Liver (tissue), 9 donors: ENCODE data around the gene FGD4. TPM values are rescaled to one million over a fixed set of nuclear protein-coding genes. Genes with fewer than 3 reads are reported as not detected.

Source experiments
- DNase-seq: peaks from one replicate; pipeline ENCODE4 v3.0.0-alpha.2; 2017; ENCODE audit warnings: low spot score
- H3K27ac ChIP-seq, 2 donors: one replicate each; pipeline ENCODE4 v1.7.0; 2013; ENCODE audit warnings: inconsistent platforms in 2 of 2, low read length in 2 of 2, control low read depth in 1 of 2, low read depth in 1 of 2, mild to moderate bottlenecking in 1 of 2
- H3K27me3 ChIP-seq, 4 donors: one replicate each; pipeline versions ENCODE4 v1.6.1 to v1.7.0; 2013; ENCODE audit warnings: low read length in 3 of 4, inconsistent platforms in 1 of 4, mild to moderate bottlenecking in 1 of 4, moderate library complexity in 1 of 4; ENCODE audit not compliant: control insufficient read depth in 4 of 4, insufficient read depth in 4 of 4
- H3K36me3 ChIP-seq, 4 donors: one replicate each; pipeline versions ENCODE4 v1.6.1 to v1.7.0; 2013; ENCODE audit warnings: low read length in 3 of 4, mild to moderate bottlenecking in 3 of 4, low read depth in 1 of 4, moderate library complexity in 1 of 4; ENCODE audit not compliant: control insufficient read depth in 4 of 4, insufficient read depth in 3 of 4
- H3K4me1 ChIP-seq, 4 donors: one replicate each; pipeline versions ENCODE4 v1.6.1 to v1.7.0; 2013; ENCODE audit warnings: low read length in 3 of 4, mild to moderate bottlenecking in 3 of 4, moderate library complexity in 1 of 4; ENCODE audit not compliant: control insufficient read depth in 4 of 4, insufficient read depth in 4 of 4
- H3K4me3 ChIP-seq, 3 donors: one replicate each; pipeline versions ENCODE4 v1.6.1 to v1.7.0; 2013; ENCODE audit warnings: low read length in 3 of 3, control low read depth in 1 of 3, low read depth in 1 of 3, mild to moderate bottlenecking in 1 of 3
- H3K9ac ChIP-seq, 2 donors: one replicate each; pipeline ENCODE4 v1.7.0; 2013; ENCODE audit warnings: low read length in 2 of 2, mild to moderate bottlenecking in 2 of 2, moderate library complexity in 2 of 2, control low read depth in 1 of 2, low read depth in 1 of 2
- H3K9me3 ChIP-seq, 4 donors: one replicate each; pipeline versions ENCODE4 v1.6.1 to v1.7.0; 2013; ENCODE audit warnings: low read length in 3 of 4; ENCODE audit not compliant: control insufficient read depth in 4 of 4
- FOXA1 ChIP-seq: IDR thresholded peaks from 2 replicates; pipeline ENCODE4 v1.6.1; 2016; ENCODE audit warnings: antibody characterized with exemption
- FOXA2 ChIP-seq: IDR thresholded peaks from 2 replicates; pipeline ENCODE4 v1.6.1; 2016; ENCODE audit warnings: antibody characterized with exemption
- GABPA ChIP-seq, 2 donors: IDR thresholded peaks in 1 of 2; conservative IDR thresholded peaks in 1 of 2; 2 replicates each; pipeline ENCODE4 v1.6.1; 2016; ENCODE audit warnings: antibody characterized with exemption in 2 of 2, mild to moderate bottlenecking in 1 of 2, moderate library complexity in 1 of 2
- HNF4A ChIP-seq, 2 donors: conservative IDR thresholded peaks; 2 replicates each; pipeline ENCODE4 v1.6.1; 2016; ENCODE audit warnings: antibody characterized with exemption in 2 of 2, mild to moderate bottlenecking in 2 of 2
- HNF4G ChIP-seq: IDR thresholded peaks from 2 replicates; pipeline ENCODE4 v1.6.1; 2016; ENCODE audit warnings: antibody characterized with exemption
- JUND ChIP-seq, 2 donors: IDR thresholded peaks; 2 replicates each; pipeline ENCODE4 v1.6.1; 2016; ENCODE audit warnings: antibody characterized with exemption in 2 of 2
- NR2F2 ChIP-seq: IDR thresholded peaks from 2 replicates; pipeline ENCODE4 v1.6.1; 2016; ENCODE audit warnings: antibody characterized with exemption
- RAD21 ChIP-seq, 2 donors: IDR thresholded peaks; 2 replicates each; pipeline ENCODE4 v1.6.1; 2016; ENCODE audit warnings: antibody characterized with exemption in 2 of 2, mild to moderate bottlenecking in 2 of 2
- REST ChIP-seq: IDR thresholded peaks from 2 replicates; pipeline ENCODE4 v1.6.1; 2016; ENCODE audit warnings: antibody characterized with exemption, mild to moderate bottlenecking
- RXRA ChIP-seq, 2 donors: IDR thresholded peaks; 2 replicates each; pipeline ENCODE4 v1.6.1; 2017 to 2018; ENCODE audit warnings: antibody characterized with exemption in 2 of 2, mild to moderate bottlenecking in 1 of 2
- TAF1 ChIP-seq: conservative IDR thresholded peaks from 2 replicates; pipeline ENCODE4 v1.6.1; 2016; ENCODE audit warnings: antibody characterized with exemption, mild to moderate bottlenecking
- WGBS: extraction: QIAGEN DNeasy Blood & Tissue Kit; methylation state at CpG from one replicate; pipeline ENCODE4 v1.1.7; 2013; 5-methylcytosine and 5-hydroxymethylcytosine counted together
- polyA plus RNA-seq, 2 donors: library from polyadenylated mRNA; stranded (reverse) in 1 of 2; unstranded in 1 of 2; fragments of 200-250 nt in 1 of 2; fragments of >200 nt in 1 of 2; fragmentation: Nextera tagmentation in 1 of 2; extraction: Ambion mirVana in 1 of 2; gene quantifications; one replicate each; pipeline versions ENCODE4 v1.2.1 to v1.2.3, GENCODE V29; 2013 to 2015
- total RNA-seq, 2 donors: library from RNA; depleted of rRNA; stranded (reverse); fragments of >200 nt; gene quantifications; one replicate each; pipeline ENCODE4 v1.2.3, GENCODE V29; 2014
- TF ChIP-seq, protein P1 (sequence below): IDR thresholded peaks from 2 replicates; pipeline ENCODE4 v1.6.1; 2016; ENCODE audit warnings: antibody characterized with exemption
- TF ChIP-seq, protein P2 (sequence below): IDR thresholded peaks from 2 replicates; pipeline ENCODE4 v1.6.1; 2016; ENCODE audit warnings: antibody characterized with exemption
- TF ChIP-seq, protein P3 (sequence below): IDR thresholded peaks from 2 replicates; pipeline ENCODE4 v1.6.1; 2016; ENCODE audit warnings: antibody characterized with exemption
- donor health status: healthy.
- donor health status: healthy.
- donor health status: healthy.
- donor health status: healthy.
- donor health status: healthy.

Gene FGD4
- total and polyA plus RNA-seq, 4 donors: 3.8 to 26.4 (median 9.0) TPM

DNA sequence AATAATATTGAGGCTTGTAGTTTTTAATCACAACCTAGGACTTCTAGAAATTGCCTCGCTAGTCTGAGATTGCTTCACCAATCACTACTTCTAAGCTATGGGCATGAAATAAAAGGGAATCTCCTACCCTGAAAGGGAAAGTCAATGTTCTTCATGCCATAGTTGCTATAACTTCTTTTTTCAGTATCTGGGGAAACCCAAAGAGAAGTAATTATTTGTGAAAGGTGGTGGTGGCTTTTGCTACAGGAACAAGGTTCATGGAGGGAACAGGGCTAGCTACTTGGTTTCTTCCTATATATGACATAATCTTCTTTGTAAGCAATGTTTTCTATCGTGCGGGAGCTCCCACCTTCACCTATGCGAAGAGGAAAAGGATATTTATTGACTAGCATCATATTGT lies 218.2 kb downstream of the FGD4 start (continued):
- no peak for TF ChIP-seq REST
- TF ChIP-seq JUND (IDR thresholded peaks at IDR 0.05): no peak
- no peak for TF ChIP-seq FOXA2

DNA sequence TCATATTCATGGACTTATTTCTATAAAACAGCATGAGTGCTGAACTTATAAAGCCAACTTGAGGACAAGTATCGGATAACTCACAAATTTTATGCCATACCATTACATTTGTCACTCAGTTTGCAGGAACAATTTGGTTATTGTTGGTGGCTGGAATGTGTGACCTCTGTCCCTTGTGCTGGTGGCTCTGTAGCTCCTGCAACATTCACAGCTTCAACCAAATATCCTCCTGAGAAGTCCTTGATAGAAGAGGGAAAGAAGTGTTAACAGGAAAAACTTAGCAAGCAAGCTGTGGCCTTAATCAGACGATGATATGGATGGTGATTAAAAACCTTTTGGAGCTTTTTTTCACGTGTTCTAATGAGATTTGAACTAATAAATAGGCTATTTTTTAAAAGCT lies 218.8 kb downstream of the FGD4 start:
- no peak for DNase-seq
- whole genome bisulfite sequencing: 85% methylated on average over 3 of the region's 3 CpGs
- TF ChIP-seq FOXA1 (no peak), HNF4G (no peak)
- no peaks in the 10 kb centered on the region for H3K27me3 ChIP-seq
- H3K9me3 ChIP-seq: no peaks in the 10 kb centered on the region
- peaks cover 3 to 44% (median 27%) of the 10 kb centered on the region in 4 donors for H3K36me3 ChIP-seq
- H3K27ac ChIP-seq: no peak overlapping the region
- H3K9ac ChIP-seq: no peak overlapping the region
- peaks cover 0 to 2% (median 0%) of the 10 kb centered on the region in 4 donors for H3K4me1 ChIP-seq
- no peak overlapping the region for H3K4me3 ChIP-seq

DNA sequence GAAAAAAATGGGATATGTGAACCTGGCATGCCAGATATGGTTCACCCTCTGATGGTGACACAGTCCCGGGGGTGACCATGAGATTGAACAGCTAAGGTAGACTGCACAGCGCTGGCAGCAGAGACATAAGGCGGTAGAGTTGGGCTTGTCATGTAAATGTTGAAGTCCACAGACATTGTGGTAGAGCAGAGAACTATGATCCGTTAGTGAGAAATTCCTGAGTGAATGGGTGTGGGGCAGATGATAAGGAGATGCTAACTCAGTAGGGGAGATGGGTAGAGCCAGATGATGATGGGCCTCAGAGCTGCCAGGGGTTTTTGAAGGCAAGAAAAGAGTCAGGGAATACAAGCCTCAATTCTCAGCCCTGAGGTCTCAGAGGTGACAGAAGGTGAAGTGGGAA lies 228.6 kb downstream of the FGD4 start:
- 97% methylated on average over 4 of the region's 4 CpGs for WGBS
- no peak for DNase-seq
- no peaks in the 10 kb centered on the region for H3K9me3 ChIP-seq
- H3K36me3 ChIP-seq: peaks cover 8 to 49% (median 35%) of the 10 kb centered on the region in 4 donors
- H3K27me3 ChIP-seq: no peaks in the 10 kb centered on the region
- no peak overlapping the region for H3K4me3 ChIP-seq
- no peak overlapping the region for H3K9ac ChIP-seq
- H3K4me1 ChIP-seq: no peaks in the 10 kb centered on the region
- no peak overlapping the region for H3K27ac ChIP-seq
- TF ChIP-seq FOXA1 (no peak), RXRA (IDR thresholded peaks at IDR 0.05) (no peak), JUND (IDR thresholded peaks at IDR 0.05) (no peak), REST (no peak), HNF4A (conservative IDR thresholded peaks at IDR 0.05) (no peak), TAF1 (no peak), RAD21 (IDR thresholded peaks at IDR 0.05) (no peak), GABPA (IDR thresholded peaks at IDR 0.05 in 1 of 2, conservative IDR thresholded peaks at IDR 0.05 in 1 of 2) (no peak), NR2F2 (no peak), FOXA2 (no peak)
- TF ChIP-seq, protein P1, sequence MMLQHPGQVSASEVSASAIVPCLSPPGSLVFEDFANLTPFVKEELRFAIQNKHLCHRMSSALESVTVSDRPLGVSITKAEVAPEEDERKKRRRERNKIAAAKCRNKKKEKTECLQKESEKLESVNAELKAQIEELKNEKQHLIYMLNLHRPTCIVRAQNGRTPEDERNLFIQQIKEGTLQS: no peak
- TF ChIP-seq, protein P2, sequence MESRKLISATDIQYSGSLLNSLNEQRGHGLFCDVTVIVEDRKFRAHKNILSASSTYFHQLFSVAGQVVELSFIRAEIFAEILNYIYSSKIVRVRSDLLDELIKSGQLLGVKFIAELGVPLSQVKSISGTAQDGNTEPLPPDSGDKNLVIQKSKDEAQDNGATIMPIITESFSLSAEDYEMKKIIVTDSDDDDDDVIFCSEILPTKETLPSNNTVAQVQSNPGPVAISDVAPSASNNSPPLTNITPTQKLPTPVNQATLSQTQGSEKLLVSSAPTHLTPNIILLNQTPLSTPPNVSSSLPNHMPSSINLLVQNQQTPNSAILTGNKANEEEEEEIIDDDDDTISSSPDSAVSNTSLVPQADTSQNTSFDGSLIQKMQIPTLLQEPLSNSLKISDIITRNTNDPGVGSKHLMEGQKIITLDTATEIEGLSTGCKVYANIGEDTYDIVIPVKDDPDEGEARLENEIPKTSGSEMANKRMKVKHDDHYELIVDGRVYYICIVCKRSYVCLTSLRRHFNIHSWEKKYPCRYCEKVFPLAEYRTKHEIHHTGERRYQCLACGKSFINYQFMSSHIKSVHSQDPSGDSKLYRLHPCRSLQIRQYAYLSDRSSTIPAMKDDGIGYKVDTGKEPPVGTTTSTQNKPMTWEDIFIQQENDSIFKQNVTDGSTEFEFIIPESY: no peak
- TF ChIP-seq, protein P3, sequence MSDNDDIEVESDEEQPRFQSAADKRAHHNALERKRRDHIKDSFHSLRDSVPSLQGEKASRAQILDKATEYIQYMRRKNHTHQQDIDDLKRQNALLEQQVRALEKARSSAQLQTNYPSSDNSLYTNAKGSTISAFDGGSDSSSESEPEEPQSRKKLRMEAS: no peak
